H9 (cell line): ENCODE results near the gene MEP1A. TPM values are rescaled to one million over a fixed set of nuclear protein-coding genes. Genes with fewer than 3 reads are reported as not detected.

Source experiments
- DNase-seq: peaks from one replicate; pipeline ENCODE4 v3.0.0-alpha.2; 2017
- H2AFZ ChIP-seq: one replicate; pipeline ENCODE4 v1.6.1; 2013; ENCODE audit warnings: mild to moderate bottlenecking, low read length, control low read depth, moderate library complexity
- H2AK5ac ChIP-seq: 2 replicates; pipeline ENCODE4 v1.6.1; 2013; ENCODE audit warnings: low read length, control low read depth, mixed read lengths; ENCODE audit not compliant: insufficient read length
- H2BK120ac ChIP-seq: one replicate; pipeline ENCODE4 v1.6.1; 2013; ENCODE audit warnings: low read depth, mild to moderate bottlenecking, low read length, control low read depth, inconsistent platforms; ENCODE audit not compliant: poor library complexity, severe bottlenecking
- H2BK12ac ChIP-seq: 2 replicates; pipeline ENCODE4 v1.6.1; 2013; ENCODE audit warnings: low read length, control low read depth, mixed read lengths, low read depth; ENCODE audit not compliant: insufficient read length
- H2BK15ac ChIP-seq: 2 replicates; pipeline ENCODE4 v1.6.1; 2013; ENCODE audit warnings: low read depth, low read length, control low read depth
- H2BK20ac ChIP-seq: one replicate; pipeline ENCODE4 v1.6.1; 2013; ENCODE audit warnings: low read depth, mild to moderate bottlenecking, low read length, control low read depth, inconsistent platforms; ENCODE audit not compliant: poor library complexity, severe bottlenecking
- H2BK5ac ChIP-seq: 2 replicates; pipeline ENCODE4 v1.6.1; 2013; ENCODE audit warnings: low read length, control low read depth, mixed read lengths; ENCODE audit not compliant: insufficient read length
- H3K14ac ChIP-seq: 2 replicates; pipeline ENCODE4 v1.6.1; 2013; ENCODE audit warnings: low read length, control low read depth; ENCODE audit not compliant: insufficient read depth
- H3K18ac ChIP-seq: 2 replicates; pipeline ENCODE4 v1.6.1; 2013; ENCODE audit warnings: low read depth, mild to moderate bottlenecking, mixed read lengths, low read length, control low read depth; ENCODE audit not compliant: insufficient read length
- H3K23ac ChIP-seq: 2 replicates; pipeline ENCODE4 v1.6.1; 2013; ENCODE audit warnings: low read length, control low read depth, mixed read lengths, low read depth; ENCODE audit not compliant: insufficient read length
- H3K23me2 ChIP-seq: 2 replicates; pipeline ENCODE4 v1.6.1; 2013; ENCODE audit warnings: low read depth, mild to moderate bottlenecking, mixed read lengths, low read length, control low read depth; ENCODE audit not compliant: insufficient read length, poor library complexity, severe bottlenecking
- H3K27ac ChIP-seq: 2 replicates; pipeline ENCODE4 v1.5.1; 2013; ENCODE audit warnings: low read length, control low read depth, mixed read lengths, low read depth; ENCODE audit not compliant: insufficient read length
- H3K27me3 ChIP-seq: 2 replicates; pipeline ENCODE4 v1.6.1; 2013; ENCODE audit warnings: low read length, control low read depth, inconsistent platforms; ENCODE audit not compliant: insufficient read depth
- H3K4ac ChIP-seq: 2 replicates; pipeline ENCODE4 v1.6.1; 2013; ENCODE audit warnings: low read depth, mild to moderate bottlenecking, control low read depth, inconsistent platforms, low read length, moderate library complexity
- H3K4me1 ChIP-seq: 2 replicates; pipeline ENCODE4 v1.6.1; 2013; ENCODE audit warnings: low read length, control low read depth, inconsistent platforms; ENCODE audit not compliant: insufficient read depth
- H3K4me2 ChIP-seq: 2 replicates; pipeline ENCODE4 v1.6.1; 2013; ENCODE audit warnings: low read length, control low read depth, mixed read lengths; ENCODE audit not compliant: insufficient read length, insufficient read depth
- H3K56ac ChIP-seq: 2 replicates; pipeline ENCODE4 v1.6.1; 2013; ENCODE audit warnings: low read depth, mild to moderate bottlenecking, mixed read lengths, low read length, control low read depth; ENCODE audit not compliant: insufficient read length
- H3K79me1 ChIP-seq: 2 replicates; pipeline ENCODE4 v1.6.1; 2013; ENCODE audit warnings: low read depth, mild to moderate bottlenecking, moderate library complexity, low read length, control low read depth, inconsistent platforms; ENCODE audit not compliant: insufficient read depth, poor library complexity, severe bottlenecking
- H3K79me2 ChIP-seq: 2 replicates; pipeline ENCODE4 v1.6.1; 2013; ENCODE audit warnings: low read length, control low read depth, inconsistent platforms; ENCODE audit not compliant: insufficient read depth
- H3K9ac ChIP-seq: 2 replicates; pipeline ENCODE4 v1.6.1; 2013; ENCODE audit warnings: low read length, control low read depth, mixed read lengths; ENCODE audit not compliant: insufficient read length; ENCODE audit errors: extremely low read depth
- H3K9me3 ChIP-seq: one replicate; pipeline ENCODE4 v1.6.1; 2013; ENCODE audit warnings: low read depth, low read length, inconsistent platforms; ENCODE audit not compliant: control insufficient read depth
- H3T11ph ChIP-seq: one replicate; pipeline ENCODE4 v1.6.1; 2013; ENCODE audit warnings: mild to moderate bottlenecking, low read length, control low read depth, inconsistent platforms
- H4K20me1 ChIP-seq: one replicate; pipeline ENCODE4 v1.6.1; 2013; ENCODE audit not compliant: control insufficient read depth, insufficient read length, insufficient read depth
- H4K5ac ChIP-seq: 2 replicates; pipeline ENCODE4 v1.6.1; 2013; ENCODE audit warnings: low read depth, mild to moderate bottlenecking, mixed read lengths, low read length, control low read depth; ENCODE audit not compliant: insufficient read length
- H4K8ac ChIP-seq: replicated peaks from 2 replicates; pipeline ENCODE4 v1.6.1; 2013; ENCODE audit warnings: low read length, control low read depth, mixed read lengths, low read depth; ENCODE audit not compliant: insufficient read length
- H4K91ac ChIP-seq: 2 replicates; pipeline ENCODE4 v1.6.1; 2013; ENCODE audit warnings: low read depth, mild to moderate bottlenecking, moderate library complexity, mixed read lengths, low read length, control low read depth; ENCODE audit not compliant: insufficient read length
- H3K27ac Mint-ChIP-seq, 3 experiments: 2 replicates in 2 of 3; 3 replicates in 1 of 3; pipeline ENCODE4 v1.8.0; 2020 to 2021; ENCODE audit warnings: mixed read lengths in 3 of 3, mild to moderate bottlenecking in 1 of 3, moderate library complexity in 1 of 3
- H3K27me3 Mint-ChIP-seq: 2 replicates; pipeline ENCODE4 v1.8.0; 2021; ENCODE audit warnings: low read depth, mild to moderate bottlenecking, moderate library complexity, mixed read lengths
- H3K36me3 Mint-ChIP-seq, 3 experiments: 2 replicates in 2 of 3; 3 replicates in 1 of 3; pipeline ENCODE4 v1.8.0; 2020 to 2021; ENCODE audit warnings: low read depth in 3 of 3, mixed read lengths in 3 of 3; ENCODE audit not compliant: insufficient read depth in 1 of 3
- H3K4me1 Mint-ChIP-seq, 2 experiments: 2 replicates each; pipeline ENCODE4 v1.8.0; 2020; ENCODE audit warnings: mixed read lengths in 2 of 2
- H3K4me3 Mint-ChIP-seq, 2 experiments: 2 replicates in 1 of 2; 3 replicates in 1 of 2; pipeline ENCODE4 v1.8.0; 2020 to 2021; ENCODE audit warnings: mild to moderate bottlenecking in 2 of 2, mixed read lengths in 2 of 2, moderate library complexity in 1 of 2
- H3K9me3 Mint-ChIP-seq, 2 experiments: 2 replicates in 1 of 2; 3 replicates in 1 of 2; pipeline ENCODE4 v1.8.0; 2020; ENCODE audit warnings: mild to moderate bottlenecking in 2 of 2, mixed read lengths in 2 of 2, moderate library complexity in 1 of 2
- WGBS: extraction: QIAGEN DNeasy Blood & Tissue Kit; methylation state at CpG from one replicate; pipeline ENCODE4 v1.1.7; 2013; ENCODE audit warnings: missing lambda C conversion rate, low lambda C conversion rate, mixed read lengths; ENCODE audit not compliant: insufficient read length; ENCODE audit errors: extremely low coverage; 5-methylcytosine and 5-hydroxymethylcytosine counted together
- total RNA-seq: library from RNA; stranded (reverse); gene quantifications from 2 replicates; pipeline ENCODE4 v1.2.1, GENCODE V29; 2021
- TF ChIP-seq, protein P1 (sequence below): fragments of 200-600 bp; sonication (generic); conservative IDR thresholded peaks from 3 replicates; pipeline ENCODE4 v1.8.0; 2021; ENCODE audit warnings: antibody characterized with exemption, mild to moderate bottlenecking

The MEP1A gene
- total RNA-seq, 1 experiment from 2014 or later, result not detected

DNA sequence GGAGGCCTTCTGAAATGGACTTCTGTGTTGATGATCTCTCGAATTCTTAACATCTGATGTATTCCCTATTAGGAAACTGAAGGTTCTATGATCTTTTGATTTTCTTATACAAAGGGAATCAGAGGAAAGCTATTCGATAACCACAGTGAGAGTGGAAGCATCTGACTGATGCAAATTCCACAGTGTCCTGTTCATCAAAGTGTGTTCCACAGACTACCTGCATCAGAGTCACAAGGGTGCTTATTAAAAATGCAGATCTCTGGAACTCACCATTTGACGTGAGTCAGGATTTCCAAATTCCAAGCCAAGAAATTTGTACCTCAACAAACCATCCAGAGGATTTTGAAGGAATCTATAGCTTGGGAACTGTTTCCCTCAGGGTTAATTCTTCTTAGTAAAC lies 4.4 kb upstream of the MEP1A start:
- no peak overlapping the region for H3K27ac Mint-ChIP-seq
- H3K4me3 Mint-ChIP-seq, result no peak overlapping the region
- no peak overlapping the region for H3T11ph ChIP-seq
- TF ChIP-seq, protein P1, sequence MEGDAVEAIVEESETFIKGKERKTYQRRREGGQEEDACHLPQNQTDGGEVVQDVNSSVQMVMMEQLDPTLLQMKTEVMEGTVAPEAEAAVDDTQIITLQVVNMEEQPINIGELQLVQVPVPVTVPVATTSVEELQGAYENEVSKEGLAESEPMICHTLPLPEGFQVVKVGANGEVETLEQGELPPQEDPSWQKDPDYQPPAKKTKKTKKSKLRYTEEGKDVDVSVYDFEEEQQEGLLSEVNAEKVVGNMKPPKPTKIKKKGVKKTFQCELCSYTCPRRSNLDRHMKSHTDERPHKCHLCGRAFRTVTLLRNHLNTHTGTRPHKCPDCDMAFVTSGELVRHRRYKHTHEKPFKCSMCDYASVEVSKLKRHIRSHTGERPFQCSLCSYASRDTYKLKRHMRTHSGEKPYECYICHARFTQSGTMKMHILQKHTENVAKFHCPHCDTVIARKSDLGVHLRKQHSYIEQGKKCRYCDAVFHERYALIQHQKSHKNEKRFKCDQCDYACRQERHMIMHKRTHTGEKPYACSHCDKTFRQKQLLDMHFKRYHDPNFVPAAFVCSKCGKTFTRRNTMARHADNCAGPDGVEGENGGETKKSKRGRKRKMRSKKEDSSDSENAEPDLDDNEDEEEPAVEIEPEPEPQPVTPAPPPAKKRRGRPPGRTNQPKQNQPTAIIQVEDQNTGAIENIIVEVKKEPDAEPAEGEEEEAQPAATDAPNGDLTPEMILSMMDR, result no peak
- no peaks in the 10 kb centered on the region for H3K79me1 ChIP-seq
- H2BK20ac ChIP-seq, result no peak overlapping the region
- no peak overlapping the region for H4K8ac ChIP-seq
- no peaks in the 10 kb centered on the region for H3K9me3 Mint-ChIP-seq
- no peaks in the 10 kb centered on the region for H3K23me2 ChIP-seq
- no peak overlapping the region for H2BK120ac ChIP-seq
- no peak overlapping the region for H4K5ac ChIP-seq
- no peaks in the 10 kb centered on the region for H3K27me3 ChIP-seq
- no peak overlapping the region for H3K4me2 ChIP-seq
- no CpG with 5 or more reads among the region's 3 CpGs for WGBS
- H4K20me1 ChIP-seq, result no peaks in the 10 kb centered on the region
- H3K27me3 Mint-ChIP-seq, result no peaks in the 10 kb centered on the region; the same call in 1 of the 2 replicates
- no peak overlapping the region for H2BK12ac ChIP-seq
- H3K9me3 ChIP-seq, result no peaks in the 10 kb centered on the region
- no peaks in the 10 kb centered on the region for H3K4me1 ChIP-seq
- no peak overlapping the region for H2AFZ ChIP-seq
- H2AK5ac ChIP-seq, result no peak overlapping the region
- H3K14ac ChIP-seq, result no peak overlapping the region
- no peak overlapping the region for H3K56ac ChIP-seq
- no peak overlapping the region for H3K9ac ChIP-seq
- no peaks in the 10 kb centered on the region for H3K36me3 Mint-ChIP-seq
- no peak overlapping the region for H3K27ac ChIP-seq
- DNase-seq, result no peak
- H3K4me1 Mint-ChIP-seq, result no peaks in the 10 kb centered on the region
- no peak overlapping the region for H2BK5ac ChIP-seq
- no peak overlapping the region for H3K18ac ChIP-seq
- no peak overlapping the region for H4K91ac ChIP-seq
- H3K4ac ChIP-seq, result no peak overlapping the region
- H3K79me2 ChIP-seq, result no peaks in the 10 kb centered on the region
- no peak overlapping the region for H2BK15ac ChIP-seq
- no peak overlapping the region for H3K23ac ChIP-seq
